Measurements from ENCODE around the gene LDLRAP1. TPM values are rescaled to one million over a fixed set of nuclear protein-coding genes. Genes with fewer than 3 reads are reported as not detected.

The LDLRAP1 gene
- total and polyA plus RNA-seq, 9 donors: 9.1 to 17.4 (median 13.1) TPM

GRCh38 chr1:25501235-25502058 is 42.0 kb upstream of the LDLRAP1 start:
- 66 to 69% (median 68%) methylated on average over 7 of the region's 7 CpGs for WGBS, 3 donors
- H3K9me3 ChIP-seq: no peaks in the 10 kb centered on the region
- DNase-seq: peak in 1 of 5 donors; percentile 18
- H3K36me3 ChIP-seq: no peaks in the 10 kb centered on the region
- H3K4me3 ChIP-seq: no peak overlapping the region
- H3K4me1 ChIP-seq (ENCODE audit: insufficient read depth): peaks cover 8% of the 10 kb centered on the region
- no peak for TF ChIP-seq POLR2A (IDR thresholded peaks at IDR 0.05)
- TF ChIP-seq CTCF (IDR thresholded peaks at IDR 0.05): no peak
- no peaks in the 10 kb centered on the region for H3K27me3 ChIP-seq
- H3K27ac ChIP-seq: peak overlapping the region in 1 of 2 donors; percentile 49
- intact Hi-C loops (cut with DNase I): no loop called here

- H3K9me3 ChIP-seq: no peaks in the 10 kb centered on the region
- H3K27me3 ChIP-seq: no peaks in the 10 kb centered on the region
- H3K36me3 ChIP-seq: no peaks in the 10 kb centered on the region
- 57 to 66% (median 61%) methylated on average over 4 of the region's 4 CpGs for WGBS, 3 donors
- peaks cover 8% of the 10 kb centered on the region for H3K4me1 ChIP-seq (ENCODE audit: insufficient read depth)
- no peak overlapping the region for H3K27ac ChIP-seq
- DNase-seq: no peak
- TF ChIP-seq POLR2A (IDR thresholded peaks at IDR 0.05) (no peak), CTCF (IDR thresholded peaks at IDR 0.05) (no peak), EP300 (IDR thresholded peaks at IDR 0.05) (no peak)
- no peak overlapping the region for H3K4me3 ChIP-seq
- intact Hi-C loops (cut with DNase I): no loop called here
Observed at GRCh38 chr1:25502957-25503356, 40.4 kb upstream of the LDLRAP1 start.

- 89 to 92% (median 90%) methylated on average over 12 of the region's 12 CpGs for WGBS, 3 donors
- H3K36me3 ChIP-seq: no peaks in the 10 kb centered on the region
Observed at GRCh38 chr1:25503551-25504426, 39.6 kb upstream of the LDLRAP1 start.

More at GRCh38 chr1:25503551-25504426, 39.6 kb upstream of the LDLRAP1 start:
- intact Hi-C loops (cut with DNase I): no loop called here
- peaks cover 8% of the 10 kb centered on the region for H3K4me1 ChIP-seq (ENCODE audit: insufficient read depth)
- H3K27me3 ChIP-seq: no peaks in the 10 kb centered on the region
- DNase-seq: peak in 1 of 5 donors; percentile 16
- H3K27ac ChIP-seq: no peak overlapping the region
- no peaks in the 10 kb centered on the region for H3K9me3 ChIP-seq
- H3K4me3 ChIP-seq: no peak overlapping the region
- TF ChIP-seq CTCF (IDR thresholded peaks at IDR 0.05): no peak
- no peak for TF ChIP-seq POLR2A (IDR thresholded peaks at IDR 0.05)
- TF ChIP-seq EP300 (IDR thresholded peaks at IDR 0.05): no peak
